ENCODE data around the gene TENM3.

The TENM3 gene

DNA sequence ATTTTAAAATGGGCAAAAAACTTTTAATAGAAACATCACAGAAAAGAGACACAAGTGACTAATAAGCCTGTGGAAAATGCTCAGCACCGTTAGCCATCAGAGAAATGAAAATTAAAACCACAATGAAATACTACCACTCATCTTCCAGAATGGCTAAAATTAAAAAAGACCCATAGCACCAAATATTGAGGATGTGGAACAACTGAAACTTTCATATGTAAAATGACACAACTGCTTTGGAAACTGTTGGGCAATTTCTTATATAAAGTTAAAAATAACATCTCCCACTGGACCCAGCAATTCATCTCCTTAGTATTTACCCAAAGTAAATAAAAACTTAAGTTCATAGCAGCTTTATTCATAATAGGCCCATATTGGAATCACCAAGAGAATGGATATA is 94.2 kb downstream of the TENM3 start:
- Histone ChIP-seq H4K8ac (ENCODE audit: low read depth, low read length) (no peak overlapping the region), H3K36me3 (replicated peaks in 1 of 2; ENCODE audit: control insufficient read depth in 2 of 2, insufficient read depth in 2 of 2, low read length in 2 of 2) (peaks cover 0 to 6% of the 10 kb centered on the region in 2 donors), H4K91ac (ENCODE audit: low read depth, low read length, poor library complexity) (no peak overlapping the region), H3K4me2 (ENCODE audit: insufficient read depth, low read length, poor library complexity, severe bottlenecking) (no peak overlapping the region), H2BK120ac (ENCODE audit: low read depth, low read length) (no peak overlapping the region), H3K27ac (replicated peaks; ENCODE audit: low read length) (no peak overlapping the region), H2AK5ac (ENCODE audit: low read depth, low read length) (no peak overlapping the region), H3K79me1 (ENCODE audit: low read depth, low read length) (no peaks in the 10 kb centered on the region), H2BK5ac (ENCODE audit: low read length) (no peak overlapping the region), H3K9ac (ENCODE audit: low read depth, low read length, poor library complexity) (no peak overlapping the region), H3K27me3 (ENCODE audit: control insufficient read depth in 3 of 3, insufficient read depth in 3 of 3, low read depth in 1 of 3, low read length in 3 of 3) (no peaks in the 10 kb centered on the region), H3K18ac (ENCODE audit: low read length) (no peak overlapping the region), H3K9me3 (replicated peaks in 1 of 2; ENCODE audit: control insufficient read depth in 2 of 2, insufficient read depth in 1 of 2, low read depth in 1 of 2, low read length in 2 of 2) (peaks cover 0 to 4% of the 10 kb centered on the region in 2 donors), H3K4me1 (ENCODE audit: control insufficient read depth in 2 of 2, insufficient read depth in 1 of 2, low read depth in 1 of 2, low read length in 2 of 2) (peaks cover 0 to 2% of the 10 kb centered on the region in 2 donors), H3K4ac (ENCODE audit: low read length) (no peak overlapping the region), H2BK12ac (ENCODE audit: low read length) (no peak overlapping the region), H3K14ac (ENCODE audit: low read length) (no peak overlapping the region), H2BK15ac (ENCODE audit: low read length) (no peak overlapping the region), H3K4me3 (ENCODE audit: low read length in 2 of 2) (no peak overlapping the region), H2AFZ (ENCODE audit: low read length) (no peak overlapping the region), H3K23ac (ENCODE audit: low read depth, low read length, poor library complexity) (no peak overlapping the region)
- DNase-seq (ENCODE audit: low spot score) = no peak
- WGBS, 2 donors (ENCODE audit: extremely low coverage in 2 of 2, insufficient read length in 2 of 2, insufficient replicate concordance in 1 of 2) = no CpG with 5 or more reads among the region's 1 CpG

DNA sequence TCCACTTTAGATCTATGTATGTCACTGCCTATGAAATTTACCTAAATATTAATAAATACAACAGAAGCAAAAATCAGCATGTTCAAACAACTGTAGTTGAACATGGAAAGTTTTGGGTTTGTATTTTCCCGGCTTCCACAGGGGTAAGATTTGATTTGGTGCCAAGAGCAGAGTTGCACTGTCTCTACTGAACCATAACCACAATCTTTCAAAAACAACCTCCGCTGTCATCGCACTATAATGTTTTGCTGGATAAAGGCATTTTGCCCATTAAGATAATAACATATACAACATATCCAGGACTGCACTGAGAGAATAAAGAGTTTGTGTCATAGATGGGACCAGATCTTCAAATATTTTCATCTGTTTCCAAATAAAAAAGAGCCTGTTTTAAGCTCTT is 94.9 kb downstream of the TENM3 start:
- Histone ChIP-seq H3K9ac (ENCODE audit: low read depth, low read length, poor library complexity) (no peak overlapping the region), H3K4me1 (ENCODE audit: control insufficient read depth in 2 of 2, insufficient read depth in 1 of 2, low read depth in 1 of 2, low read length in 2 of 2) (peaks cover 0 to 2% of the 10 kb centered on the region in 2 donors), H3K27me3 (ENCODE audit: control insufficient read depth in 3 of 3, insufficient read depth in 3 of 3, low read depth in 1 of 3, low read length in 3 of 3) (no peaks in the 10 kb centered on the region), H3K23ac (ENCODE audit: low read depth, low read length, poor library complexity) (no peak overlapping the region), H2BK120ac (ENCODE audit: low read depth, low read length) (no peak overlapping the region), H3K79me1 (ENCODE audit: low read depth, low read length) (no peaks in the 10 kb centered on the region), H3K27ac (replicated peaks; ENCODE audit: low read length) (no peak overlapping the region), H2AK5ac (ENCODE audit: low read depth, low read length) (no peak overlapping the region), H3K4me3 (ENCODE audit: low read length in 2 of 2) (no peak overlapping the region), H3K18ac (ENCODE audit: low read length) (no peak overlapping the region), H3K4me2 (ENCODE audit: insufficient read depth, low read length, poor library complexity, severe bottlenecking) (no peak overlapping the region), H3K9me3 (replicated peaks in 1 of 2; ENCODE audit: control insufficient read depth in 2 of 2, insufficient read depth in 1 of 2, low read depth in 1 of 2, low read length in 2 of 2) (peaks cover 0 to 4% of the 10 kb centered on the region in 2 donors), H4K8ac (ENCODE audit: low read depth, low read length) (no peak overlapping the region), H2BK12ac (ENCODE audit: low read length) (no peak overlapping the region), H2AFZ (ENCODE audit: low read length) (no peak overlapping the region), H3K4ac (ENCODE audit: low read length) (no peak overlapping the region), H4K91ac (ENCODE audit: low read depth, low read length, poor library complexity) (no peak overlapping the region), H3K14ac (ENCODE audit: low read length) (no peak overlapping the region), H2BK5ac (ENCODE audit: low read length) (no peak overlapping the region), H3K36me3 (replicated peaks in 1 of 2; ENCODE audit: control insufficient read depth in 2 of 2, insufficient read depth in 2 of 2, low read length in 2 of 2) (peaks cover 0 to 6% of the 10 kb centered on the region in 2 donors), H2BK15ac (ENCODE audit: low read length) (no peak overlapping the region)
- no CpG with 5 or more reads among the region's 3 CpGs for WGBS, 2 donors (ENCODE audit: extremely low coverage in 2 of 2, insufficient read length in 2 of 2, insufficient replicate concordance in 1 of 2)
- no peak for DNase-seq (ENCODE audit: low spot score)

DNA sequence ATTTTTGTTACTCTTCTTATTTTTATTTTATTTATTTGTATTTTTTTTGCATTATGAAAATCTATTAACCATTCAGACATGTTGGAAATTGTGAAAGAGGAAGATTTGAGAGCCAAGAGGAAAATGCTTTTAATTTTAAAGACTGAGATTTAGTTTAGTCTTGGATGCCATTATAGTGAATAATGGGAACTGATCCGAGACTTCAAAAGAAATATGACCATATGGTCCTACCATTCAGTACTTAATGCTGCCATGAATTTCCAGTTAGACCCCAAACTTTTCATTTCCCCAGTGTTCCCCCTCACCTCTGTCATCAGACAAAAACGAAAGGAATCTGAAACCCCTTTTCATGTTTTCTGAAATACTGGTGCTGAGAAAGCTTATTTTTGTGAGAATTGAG is 95.5 kb downstream of the TENM3 start:
- no peak overlapping the region for H2BK12ac ChIP-seq (ENCODE audit: low read length)

DNA sequence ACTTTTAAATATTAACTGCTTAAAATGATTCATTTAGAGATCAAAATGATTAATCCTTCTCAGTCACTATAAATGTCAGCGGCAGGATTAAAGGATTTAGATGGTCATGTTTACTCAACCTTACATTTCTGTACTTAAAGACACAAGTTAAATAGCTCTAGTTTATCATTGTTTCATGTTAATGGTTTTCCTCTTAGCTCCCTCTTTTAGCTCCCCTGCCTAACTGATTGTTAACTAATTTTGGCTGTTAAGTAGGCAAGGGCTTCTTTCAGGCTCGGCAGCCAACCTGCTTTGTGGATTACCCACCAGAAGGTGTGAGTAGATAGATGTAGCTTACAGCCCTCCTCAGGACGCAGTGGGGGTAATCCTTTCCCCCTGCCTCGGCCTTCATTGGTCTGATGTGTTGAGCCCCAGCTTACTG is 96.0 kb downstream of the TENM3 start:
- H2BK15ac ChIP-seq (ENCODE audit: low read length) = no peak overlapping the region
- H4K91ac ChIP-seq (ENCODE audit: low read depth, low read length, poor library complexity) = no peak overlapping the region
- no peak overlapping the region for H3K14ac ChIP-seq (ENCODE audit: low read length)
- no peak overlapping the region for H3K4me3 ChIP-seq (ENCODE audit: low read length in 2 of 2)
- H3K9me3 ChIP-seq (replicated peaks in 1 of 2; ENCODE audit: control insufficient read depth in 2 of 2, insufficient read depth in 1 of 2, low read depth in 1 of 2, low read length in 2 of 2) = peaks cover 0 to 4% of the 10 kb centered on the region in 2 donors
- no peak overlapping the region for H3K23ac ChIP-seq (ENCODE audit: low read depth, low read length, poor library complexity)
- no peak overlapping the region for H3K9ac ChIP-seq (ENCODE audit: low read depth, low read length, poor library complexity)
- WGBS, 2 donors (ENCODE audit: extremely low coverage in 2 of 2, insufficient read length in 2 of 2, insufficient replicate concordance in 1 of 2) = no CpG with 5 or more reads among the region's 4 CpGs
- DNase-seq (ENCODE audit: low spot score) = no peak
- no peak overlapping the region for H3K4me2 ChIP-seq (ENCODE audit: insufficient read depth, low read length, poor library complexity, severe bottlenecking)
- H3K79me1 ChIP-seq (ENCODE audit: low read depth, low read length) = no peaks in the 10 kb centered on the region
- H3K27ac ChIP-seq (replicated peaks; ENCODE audit: low read length) = no peak overlapping the region
- no peak overlapping the region for H2BK120ac ChIP-seq (ENCODE audit: low read depth, low read length)
- H2BK5ac ChIP-seq (ENCODE audit: low read length) = no peak overlapping the region
- no peaks in the 10 kb centered on the region for H3K27me3 ChIP-seq (ENCODE audit: control insufficient read depth in 3 of 3, insufficient read depth in 3 of 3, low read depth in 1 of 3, low read length in 3 of 3)
- no peak overlapping the region for H3K18ac ChIP-seq (ENCODE audit: low read length)
- no peak overlapping the region for H4K8ac ChIP-seq (ENCODE audit: low read depth, low read length)
- H3K4me1 ChIP-seq (ENCODE audit: control insufficient read depth in 2 of 2, insufficient read depth in 1 of 2, low read depth in 1 of 2, low read length in 2 of 2) = peaks cover 4 to 7% of the 10 kb centered on the region in 2 donors
- peaks cover 0 to 6% of the 10 kb centered on the region in 2 donors for H3K36me3 ChIP-seq (replicated peaks in 1 of 2; ENCODE audit: control insufficient read depth in 2 of 2, insufficient read depth in 2 of 2, low read length in 2 of 2)
- H3K4ac ChIP-seq (ENCODE audit: low read length) = no peak overlapping the region
- H2BK12ac ChIP-seq (ENCODE audit: low read length) = no peak overlapping the region
- H2AK5ac ChIP-seq (ENCODE audit: low read depth, low read length) = no peak overlapping the region
- no peak overlapping the region for H2AFZ ChIP-seq (ENCODE audit: low read length)

More for the DNA sequence above, 95.5 kb downstream of the TENM3 start:
- DNase-seq (ENCODE audit: low spot score) = no peak
- Histone ChIP-seq H3K4me2 (ENCODE audit: insufficient read depth, low read length, poor library complexity, severe bottlenecking) (no peak overlapping the region), H3K27me3 (ENCODE audit: control insufficient read depth in 3 of 3, insufficient read depth in 3 of 3, low read depth in 1 of 3, low read length in 3 of 3) (no peaks in the 10 kb centered on the region), H2BK120ac (ENCODE audit: low read depth, low read length) (no peak overlapping the region), H3K14ac (ENCODE audit: low read length) (no peak overlapping the region), H3K4me1 (ENCODE audit: control insufficient read depth in 2 of 2, insufficient read depth in 1 of 2, low read depth in 1 of 2, low read length in 2 of 2) (peaks cover 2% of the 10 kb centered on the region in 2 donors), H3K4ac (ENCODE audit: low read length) (no peak overlapping the region), H3K9ac (ENCODE audit: low read depth, low read length, poor library complexity) (no peak overlapping the region), H2AFZ (ENCODE audit: low read length) (no peak overlapping the region), H2BK15ac (ENCODE audit: low read length) (no peak overlapping the region), H3K9me3 (replicated peaks in 1 of 2; ENCODE audit: control insufficient read depth in 2 of 2, insufficient read depth in 1 of 2, low read depth in 1 of 2, low read length in 2 of 2) (peaks cover 0 to 4% of the 10 kb centered on the region in 2 donors), H4K91ac (ENCODE audit: low read depth, low read length, poor library complexity) (no peak overlapping the region), H4K8ac (ENCODE audit: low read depth, low read length) (no peak overlapping the region), H3K36me3 (replicated peaks in 1 of 2; ENCODE audit: control insufficient read depth in 2 of 2, insufficient read depth in 2 of 2, low read length in 2 of 2) (peaks cover 0 to 6% of the 10 kb centered on the region in 2 donors), H3K79me1 (ENCODE audit: low read depth, low read length) (no peaks in the 10 kb centered on the region), H2BK5ac (ENCODE audit: low read length) (no peak overlapping the region), H3K4me3 (ENCODE audit: low read length in 2 of 2) (no peak overlapping the region), H3K23ac (ENCODE audit: low read depth, low read length, poor library complexity) (no peak overlapping the region), H3K27ac (replicated peaks; ENCODE audit: low read length) (no peak overlapping the region), H3K18ac (ENCODE audit: low read length) (no peak overlapping the region), H2AK5ac (ENCODE audit: low read depth, low read length) (no peak overlapping the region)
- no CpG with 5 or more reads among the region's 2 CpGs for WGBS, 2 donors (ENCODE audit: extremely low coverage in 2 of 2, insufficient read length in 2 of 2, insufficient replicate concordance in 1 of 2)

All from neuronal stem cell (in vitro differentiated cells).